Dedifferentiated amniotic fluid mesenchymal stem cell (primary cell): Measurements from ENCODE around the gene UNK.
"Not testable (repeated sequence)": the region's sequence is repeated elsewhere in the genome, so short reads cannot be mapped to it uniquely, and the experiment has no call there.

Experiments
- DNase-seq: peaks from one replicate; pipeline ENCODE4 v3.0.0-alpha.2; 2016; ENCODE audit errors: extremely low spot score

The UNK gene

GRCh38 chr17:75799402-75799801 lies 14.8 kb downstream of the UNK start:
- DNase-seq = no peak

- DNase-seq = no peak
These were observed 19.3 kb downstream of the UNK start for GRCh38 chr17:75803883-75804282.

- DNase-seq = no peak
These were observed 22.4 kb downstream of the UNK start for GRCh38 chr17:75806822-75807500.

GRCh38 chr17:75807861-75808260 lies 23.3 kb downstream of the UNK start:
- DNase-seq = no peak

GRCh38 chr17:75808549-75808904 lies 23.9 kb downstream of the UNK start:
- DNase-seq = no peak

- DNase-seq = no peak
These were observed 24.5 kb downstream of the UNK start for GRCh38 chr17:75808905-75809621.

- DNase-seq = no peak
These were observed 25.1 kb downstream of the UNK start for GRCh38 chr17:75809631-75810111.

- no peak for DNase-seq
These were observed 25.6 kb downstream of the UNK start for GRCh38 chr17:75810216-75810615.

- DNase-seq = not testable (repeated sequence)
These were observed 26.1 kb downstream of the UNK start for GRCh38 chr17:75810756-75811155.

GRCh38 chr17:75811174-75811573 lies 26.6 kb downstream of the UNK start:
- no peak for DNase-seq

GRCh38 chr17:75812096-75813013 lies 27.7 kb downstream of the UNK start:
- DNase-seq = no peak

GRCh38 chr17:75813081-75814020 lies 28.7 kb downstream of the UNK start:
- DNase-seq = no peak

- no peak for DNase-seq
These were observed 29.4 kb downstream of the UNK start for GRCh38 chr17:75814021-75814395.

- DNase-seq = peak; percentile 24
These were observed 30.3 kb downstream of the UNK start for GRCh38 chr17:75814900-75815373.

- DNase-seq = no peak
These were observed 30.8 kb downstream of the UNK start for GRCh38 chr17:75815399-75815798.

GRCh38 chr17:75816693-75817092 lies 32.1 kb downstream of the UNK start:
- DNase-seq = no peak

GRCh38 chr17:75817571-75817970 lies 33.0 kb downstream of the UNK start:
- no peak for DNase-seq

GRCh38 chr17:75818326-75818885 lies 33.8 kb downstream of the UNK start:
- DNase-seq = no peak

- no peak for DNase-seq
These were observed 34.5 kb downstream of the UNK start for GRCh38 chr17:75819116-75819515.

- no peak for DNase-seq
These were observed 35.1 kb downstream of the UNK start for GRCh38 chr17:75819678-75820077.
